Stimulated activated effector memory CD8-positive, alpha-beta T cell treated with anti-CD3 and anti-CD28 coated beads, Interleukin-12 subunit alpha, Interleukin-12 subunit beta, amount 100 ng/mL, for 72 hours (primary cell): Measurements from ENCODE around the gene WSCD2.
A peak's percentile ranks its signal among the peaks of the same experiment; 100 is the strongest.

Experiments used
- ATAC-seq: fragments of 150-1000 bp; cut with Tn5 transposase; 2 replicates; pipeline ENCODE4 v1.10.0; 2021
- DNase-seq, 2 donors: peaks; one replicate each; pipeline ENCODE4 v3.0.0; 2021 to 2022; ENCODE audit warnings: low spot score in 2 of 2
- H3K27ac Mint-ChIP-seq: one replicate; pipeline ENCODE4 v1.8.0; 2022; ENCODE audit warnings: mild to moderate bottlenecking, mixed read lengths
- H3K36me3 Mint-ChIP-seq: one replicate; pipeline ENCODE4 v1.8.0; 2022; ENCODE audit warnings: mild to moderate bottlenecking, mixed read lengths
- H3K4me1 Mint-ChIP-seq: one replicate; pipeline ENCODE4 v1.8.0; 2022; ENCODE audit warnings: mixed read lengths
- H3K4me3 Mint-ChIP-seq: one replicate; pipeline ENCODE4 v1.8.0; 2022; ENCODE audit warnings: mild to moderate bottlenecking, mixed read lengths
- H3K9me3 Mint-ChIP-seq: one replicate; pipeline ENCODE4 v1.8.0; 2022; ENCODE audit warnings: mixed read lengths

WSCD2 gene

GRCh38 chr12:108117902-108118301 is 11.2 kb upstream of the WSCD2 start:
- Mint-ChIP-seq H3K4me1 (peaks cover 13% of the 10 kb centered on the region), H3K36me3 (no peaks in the 10 kb centered on the region), H3K27ac (no peak overlapping the region), H3K9me3 (peaks cover 2% of the 10 kb centered on the region), H3K4me3 (no peak overlapping the region)
- no peak for ATAC-seq
- no peak for DNase-seq

DNA sequence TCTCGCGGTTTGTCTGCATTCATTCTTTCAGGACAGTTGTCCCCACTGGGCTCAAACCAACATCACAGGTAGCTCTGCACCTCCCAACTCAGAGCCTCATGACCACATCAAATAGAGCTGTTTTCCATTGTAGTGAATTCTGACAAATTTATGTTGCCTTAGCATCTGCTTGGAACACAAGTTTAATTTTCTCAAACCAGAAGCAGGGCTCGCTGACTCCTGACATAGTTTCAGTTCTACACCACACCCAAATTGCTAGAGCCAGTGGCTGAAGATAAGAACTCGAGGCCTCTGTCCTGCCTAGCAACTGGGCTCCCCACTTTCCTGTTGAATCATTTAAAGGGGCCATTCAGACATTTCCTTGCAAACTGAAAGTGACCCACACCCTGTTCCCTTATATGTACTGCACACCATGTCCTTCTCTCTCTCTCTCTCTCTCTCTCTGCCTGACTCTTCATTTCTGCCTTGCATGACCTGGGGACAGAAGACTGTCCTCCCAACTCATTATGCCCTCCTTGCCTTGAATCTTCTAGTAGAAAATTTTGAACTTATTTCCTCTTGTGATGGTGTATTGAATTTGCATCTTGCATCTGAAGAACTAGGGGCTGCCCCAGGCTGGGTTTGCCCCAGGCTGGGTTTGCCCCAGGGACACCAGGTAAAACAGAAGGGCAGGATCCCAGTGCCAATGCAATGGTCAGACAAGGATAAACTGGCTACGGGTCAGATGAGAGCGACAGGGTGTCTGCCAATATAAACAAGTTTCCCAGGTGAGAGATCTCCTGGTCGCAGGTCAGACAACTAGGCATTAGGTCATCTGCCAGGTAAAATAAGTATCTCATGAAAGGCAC is 9.7 kb upstream of the WSCD2 start:
- no peaks in the 10 kb centered on the region for H3K36me3 Mint-ChIP-seq
- H3K4me1 Mint-ChIP-seq: peaks cover 13% of the 10 kb centered on the region
- no peak overlapping the region for H3K4me3 Mint-ChIP-seq
- peaks cover 2% of the 10 kb centered on the region for H3K9me3 Mint-ChIP-seq
- DNase-seq: no peak
- no peak overlapping the region for H3K27ac Mint-ChIP-seq
- ATAC-seq: peak; percentile 65

- Mint-ChIP-seq H3K27ac (no peak overlapping the region), H3K36me3 (no peaks in the 10 kb centered on the region), H3K9me3 (no peaks in the 10 kb centered on the region), H3K4me3 (no peak overlapping the region), H3K4me1 (peaks cover 8% of the 10 kb centered on the region)
- DNase-seq (no peak), ATAC-seq (no peak)
Measured at GRCh38 chr12:108119974-108120862, 8.9 kb upstream of the WSCD2 start.

- DNase-seq (no peak), ATAC-seq (no peak)
- no peak overlapping the region for H3K4me3 Mint-ChIP-seq
- peaks cover 8% of the 10 kb centered on the region for H3K4me1 Mint-ChIP-seq
- no peak overlapping the region for H3K27ac Mint-ChIP-seq
- H3K9me3 Mint-ChIP-seq: no peaks in the 10 kb centered on the region
- H3K36me3 Mint-ChIP-seq: no peaks in the 10 kb centered on the region
Measured at GRCh38 chr12:108120863-108121165, 8.3 kb upstream of the WSCD2 start.

GRCh38 chr12:108121320-108121719 is 7.8 kb upstream of the WSCD2 start:
- no peak overlapping the region for H3K4me3 Mint-ChIP-seq
- no peaks in the 10 kb centered on the region for H3K9me3 Mint-ChIP-seq
- H3K36me3 Mint-ChIP-seq: no peaks in the 10 kb centered on the region
- no peak for DNase-seq
- ATAC-seq: no peak
- H3K4me1 Mint-ChIP-seq: peaks cover 8% of the 10 kb centered on the region
- no peak overlapping the region for H3K27ac Mint-ChIP-seq

- Mint-ChIP-seq H3K9me3 (no peaks in the 10 kb centered on the region), H3K36me3 (no peaks in the 10 kb centered on the region), H3K4me1 (peaks cover 8% of the 10 kb centered on the region), H3K4me3 (no peak overlapping the region), H3K27ac (no peak overlapping the region)
- ATAC-seq: no peak
- no peak for DNase-seq
Measured at GRCh38 chr12:108121728-108122471, 7.2 kb upstream of the WSCD2 start.

GRCh38 chr12:108122644-108123043 is 6.4 kb upstream of the WSCD2 start:
- Mint-ChIP-seq H3K4me1 (peaks cover 8% of the 10 kb centered on the region), H3K4me3 (no peak overlapping the region), H3K27ac (no peak overlapping the region), H3K9me3 (no peaks in the 10 kb centered on the region), H3K36me3 (no peaks in the 10 kb centered on the region)
- DNase-seq (no peak), ATAC-seq (no peak)

GRCh38 chr12:108123402-108123801 is 5.7 kb upstream of the WSCD2 start:
- no peaks in the 10 kb centered on the region for H3K9me3 Mint-ChIP-seq
- H3K4me3 Mint-ChIP-seq: no peak overlapping the region
- DNase-seq (no peak), ATAC-seq (no peak)
- H3K36me3 Mint-ChIP-seq: no peaks in the 10 kb centered on the region
- H3K27ac Mint-ChIP-seq: no peak overlapping the region
- H3K4me1 Mint-ChIP-seq: peaks cover 8% of the 10 kb centered on the region

GRCh38 chr12:108125073-108125472 is 4.0 kb upstream of the WSCD2 start:
- Mint-ChIP-seq H3K27ac (no peak overlapping the region), H3K36me3 (no peaks in the 10 kb centered on the region), H3K4me1 (no peaks in the 10 kb centered on the region)

GRCh38 chr12:108126212-108126611 is 2.9 kb upstream of the WSCD2 start:
- H3K4me3 Mint-ChIP-seq: no peak overlapping the region
- H3K4me1 Mint-ChIP-seq: no peaks in the 10 kb centered on the region
- DNase-seq (no peak), ATAC-seq (no peak)
- no peak overlapping the region for H3K27ac Mint-ChIP-seq
- no peaks in the 10 kb centered on the region for H3K36me3 Mint-ChIP-seq
- no peaks in the 10 kb centered on the region for H3K9me3 Mint-ChIP-seq

More at GRCh38 chr12:108125073-108125472, 4.0 kb upstream of the WSCD2 start:
- Mint-ChIP-seq H3K9me3 (no peaks in the 10 kb centered on the region), H3K4me3 (no peak overlapping the region)
- ATAC-seq (no peak), DNase-seq (no peak)

GRCh38 chr12:108126990-108127501 is 2.0 kb upstream of the WSCD2 start:
- H3K4me3 Mint-ChIP-seq: no peak overlapping the region
- ATAC-seq (peak; percentile 29), DNase-seq (no peak)
- no peaks in the 10 kb centered on the region for H3K9me3 Mint-ChIP-seq
- no peak overlapping the region for H3K27ac Mint-ChIP-seq
- no peaks in the 10 kb centered on the region for H3K36me3 Mint-ChIP-seq
- no peaks in the 10 kb centered on the region for H3K4me1 Mint-ChIP-seq

DNA sequence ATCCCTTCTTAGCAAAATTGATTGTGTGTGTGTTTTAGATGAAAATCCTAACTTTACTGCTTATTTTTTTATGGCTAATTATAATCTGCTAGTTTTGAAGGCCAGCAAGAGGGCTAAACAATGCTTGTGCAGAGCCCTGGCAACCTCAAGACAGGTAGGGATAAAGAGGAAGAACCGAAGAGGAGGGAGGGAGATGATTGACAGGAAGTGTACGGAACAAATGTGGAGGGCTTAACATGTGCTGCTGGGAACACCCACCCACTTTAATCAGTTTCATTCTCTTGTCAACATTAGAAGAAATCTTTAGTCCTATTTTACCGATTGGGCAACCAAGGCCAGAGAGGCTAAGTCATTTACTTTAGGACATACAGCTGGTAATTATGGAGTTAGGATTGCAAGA is 1.4 kb upstream of the WSCD2 start:
- no peaks in the 10 kb centered on the region for H3K36me3 Mint-ChIP-seq
- H3K4me3 Mint-ChIP-seq: no peak overlapping the region

GRCh38 chr12:108128221-108129016 is 669 bp upstream of the WSCD2 start:
- peak overlapping the region; percentile 47 for H3K4me3 Mint-ChIP-seq
- H3K4me1 Mint-ChIP-seq: no peaks in the 10 kb centered on the region
- no peaks in the 10 kb centered on the region for H3K36me3 Mint-ChIP-seq
- ATAC-seq: no peak
- no peaks in the 10 kb centered on the region for H3K9me3 Mint-ChIP-seq
- H3K27ac Mint-ChIP-seq: no peak overlapping the region
- no peak for DNase-seq

More for the DNA sequence above, 1.4 kb upstream of the WSCD2 start:
- Mint-ChIP-seq H3K4me1 (no peaks in the 10 kb centered on the region), H3K27ac (no peak overlapping the region), H3K9me3 (no peaks in the 10 kb centered on the region)
- DNase-seq (no peak), ATAC-seq (no peak)

- ATAC-seq (no peak), DNase-seq (no peak)
- Mint-ChIP-seq H3K27ac (no peak overlapping the region), H3K36me3 (no peaks in the 10 kb centered on the region), H3K9me3 (no peaks in the 10 kb centered on the region), H3K4me1 (no peaks in the 10 kb centered on the region), H3K4me3 (no peak overlapping the region)
Measured at GRCh38 chr12:108131035-108131434, 1.9 kb downstream of the WSCD2 start.
